GM12872 (cell line): ENCODE measurements around the gene SORCS2.

Experiments used
- CTCF ChIP-seq: IDR thresholded peaks from 3 replicates; pipeline ENCODE4 v1.5.1; 2011; ENCODE audit warnings: low read depth, mild to moderate bottlenecking, low read length, moderate library complexity; ENCODE audit not compliant: insufficient read depth

SORCS2 gene

GRCh38 chr4:7756071-7756470, 563.7 kb downstream of the SORCS2 start:
- TF ChIP-seq CTCF: no peak

- TF ChIP-seq CTCF: no peak
Observed at GRCh38 chr4:7756561-7757355, 564.4 kb downstream of the SORCS2 start.

GRCh38 chr4:7757501-7758471, 565.4 kb downstream of the SORCS2 start:
- no peak for TF ChIP-seq CTCF

GRCh38 chr4:7758476-7758875, 566.1 kb downstream of the SORCS2 start:
- no peak for TF ChIP-seq CTCF

GRCh38 chr4:7759216-7759615, 566.9 kb downstream of the SORCS2 start:
- TF ChIP-seq CTCF: no peak

GRCh38 chr4:7759635-7760034, 567.3 kb downstream of the SORCS2 start:
- TF ChIP-seq CTCF: no peak

- no peak for TF ChIP-seq CTCF
Observed at GRCh38 chr4:7760228-7760627, 567.9 kb downstream of the SORCS2 start.
